ENCODE results near the gene DDC.

The DDC gene

DNA sequence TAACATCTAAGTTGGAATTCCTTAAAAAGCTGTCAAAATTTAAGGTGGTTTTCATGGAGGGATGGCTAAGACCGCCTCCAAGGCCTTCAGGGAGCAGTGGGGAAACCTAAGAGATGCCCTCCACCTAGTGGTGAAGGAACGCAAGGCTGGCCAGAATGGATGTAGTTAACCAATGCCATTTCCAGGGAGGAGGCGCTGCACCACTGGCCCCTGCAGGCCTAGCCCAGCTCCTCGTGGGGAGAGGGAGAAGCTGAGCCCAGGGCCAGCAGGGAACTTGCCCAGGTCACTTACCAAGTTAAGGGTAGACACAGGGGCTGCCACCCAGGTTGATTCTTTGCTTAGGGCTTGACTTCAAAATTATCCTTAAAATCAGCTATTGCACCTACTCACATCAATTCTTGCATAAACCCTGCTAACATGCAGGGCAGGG is 147.1 kb downstream of the DDC start:
- POLR2A ChIA-PET (ENCODE audit: low non-redundant PET) = no interaction called here
- CTCF ChIA-PET = interaction anchor here (0.6 to 4.1 kb wide), 8 partner anchors 11 to 352 kb away, joined by 3 to 41 read pairs (median 4); no protein-coding TSS in a partner anchor

DNA sequence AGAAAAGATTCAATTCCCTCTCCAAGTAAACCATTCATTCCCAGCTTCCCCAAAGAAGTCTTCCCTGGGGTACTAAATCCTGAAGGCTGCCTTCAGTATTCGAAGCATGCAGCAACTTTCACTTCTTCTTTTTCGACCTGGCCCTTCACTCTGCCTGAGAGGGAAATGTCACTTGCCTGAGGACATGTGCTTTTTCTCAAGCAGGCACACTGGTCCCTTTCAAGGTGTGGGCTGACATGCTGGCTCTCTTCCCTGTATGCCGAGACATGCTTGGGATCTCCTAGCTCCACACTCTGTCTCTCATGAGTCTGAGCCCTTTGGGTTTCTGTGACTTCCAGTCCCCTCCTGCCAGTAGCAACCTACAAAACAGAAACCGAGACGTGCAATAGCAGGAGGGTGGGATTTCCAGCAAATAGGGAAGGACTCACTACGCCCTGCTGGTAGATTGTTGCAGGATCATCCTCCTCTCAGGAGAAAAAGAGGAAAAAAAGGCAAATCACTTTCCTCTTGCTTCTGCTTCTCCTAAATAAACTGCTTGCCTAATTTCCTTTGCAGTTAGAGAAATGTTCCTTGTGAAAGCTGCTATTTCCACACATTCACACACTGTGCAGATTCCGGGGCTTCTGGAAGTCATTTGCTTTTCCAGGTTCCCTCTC is 148.6 kb downstream of the DDC start:
- TF ChIP-seq, protein P1, sequence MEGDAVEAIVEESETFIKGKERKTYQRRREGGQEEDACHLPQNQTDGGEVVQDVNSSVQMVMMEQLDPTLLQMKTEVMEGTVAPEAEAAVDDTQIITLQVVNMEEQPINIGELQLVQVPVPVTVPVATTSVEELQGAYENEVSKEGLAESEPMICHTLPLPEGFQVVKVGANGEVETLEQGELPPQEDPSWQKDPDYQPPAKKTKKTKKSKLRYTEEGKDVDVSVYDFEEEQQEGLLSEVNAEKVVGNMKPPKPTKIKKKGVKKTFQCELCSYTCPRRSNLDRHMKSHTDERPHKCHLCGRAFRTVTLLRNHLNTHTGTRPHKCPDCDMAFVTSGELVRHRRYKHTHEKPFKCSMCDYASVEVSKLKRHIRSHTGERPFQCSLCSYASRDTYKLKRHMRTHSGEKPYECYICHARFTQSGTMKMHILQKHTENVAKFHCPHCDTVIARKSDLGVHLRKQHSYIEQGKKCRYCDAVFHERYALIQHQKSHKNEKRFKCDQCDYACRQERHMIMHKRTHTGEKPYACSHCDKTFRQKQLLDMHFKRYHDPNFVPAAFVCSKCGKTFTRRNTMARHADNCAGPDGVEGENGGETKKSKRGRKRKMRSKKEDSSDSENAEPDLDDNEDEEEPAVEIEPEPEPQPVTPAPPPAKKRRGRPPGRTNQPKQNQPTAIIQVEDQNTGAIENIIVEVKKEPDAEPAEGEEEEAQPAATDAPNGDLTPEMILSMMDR (conservative IDR thresholded peaks at IDR 0.05; ENCODE audit: low read depth) = no peak
- H3K27ac ChIP-seq = no peak overlapping the region
- ChIA-PET POLR2A (ENCODE audit: low non-redundant PET) (no interaction called here), CTCF (interaction anchor here (0.6 to 4.1 kb wide), 2 partner anchors 210 to 234 kb away, joined by 3 to 41 read pairs; no protein-coding TSS in a partner anchor)
- no peak for DNase-seq (ENCODE audit: low spot score)

More for the DNA sequence above, 147.1 kb downstream of the DDC start:
- no peak overlapping the region for H3K27ac ChIP-seq
- TF ChIP-seq, protein P1 (conservative IDR thresholded peaks at IDR 0.05; ENCODE audit: low read depth) = peak; percentile 93
- peak; percentile 80 for DNase-seq (ENCODE audit: low spot score)

DNA sequence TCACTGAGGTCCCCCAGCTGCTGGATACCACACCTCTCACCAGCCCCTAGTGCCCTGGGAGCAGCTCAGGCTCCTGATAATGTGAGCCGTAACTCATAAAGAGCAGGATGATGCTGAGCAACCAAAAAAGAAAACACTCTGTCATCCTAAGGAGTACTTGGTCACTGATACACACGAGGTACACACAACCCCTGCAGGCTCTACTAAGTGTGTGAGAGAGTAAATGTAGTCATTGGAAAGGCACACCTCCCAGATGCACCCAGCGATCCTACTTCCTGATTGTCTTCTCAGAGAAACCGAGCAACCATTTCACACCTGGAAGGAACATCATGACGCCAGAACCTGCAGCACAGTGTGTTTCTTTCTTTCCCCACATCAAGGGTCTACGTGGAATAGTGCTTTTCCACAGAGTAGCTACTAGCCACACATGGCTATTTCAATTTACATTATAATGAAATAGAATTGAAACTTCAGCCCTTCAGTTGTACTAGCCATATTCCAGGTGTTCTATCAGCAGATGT is 149.3 kb downstream of the DDC start:
- TF ChIP-seq, protein P1 (conservative IDR thresholded peaks at IDR 0.05; ENCODE audit: low read depth) = no peak
- DNase-seq (ENCODE audit: low spot score) = no peak
- H3K27ac ChIP-seq = no peak overlapping the region
- POLR2A ChIA-PET (ENCODE audit: low non-redundant PET) = no interaction called here
- CTCF ChIA-PET = interaction anchor here (0.6 to 4.1 kb wide), 2 partner anchors 210 to 233 kb away, joined by 3 to 41 read pairs; no protein-coding TSS in a partner anchor

DNA sequence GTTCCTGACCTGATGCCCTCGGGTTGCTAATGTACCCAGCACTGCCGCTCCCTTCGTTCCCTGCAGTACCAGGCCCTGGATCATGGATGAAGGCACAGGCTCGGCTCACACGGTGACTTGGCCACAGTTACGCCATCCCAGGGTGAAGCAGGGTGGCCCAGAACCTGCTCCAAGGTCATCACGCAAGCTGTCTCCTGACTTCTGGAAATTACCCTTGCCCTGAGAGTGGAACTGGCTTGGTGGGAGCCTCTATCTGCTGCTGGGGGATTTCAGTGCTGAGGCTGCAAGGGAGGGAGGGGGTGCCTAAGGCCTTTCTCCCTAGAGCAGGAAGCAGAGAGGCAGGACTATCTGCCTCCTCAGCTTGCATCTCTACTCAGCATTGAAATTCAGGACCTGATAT is 151.6 kb downstream of the DDC start:
- TF ChIP-seq, protein P1 (conservative IDR thresholded peaks at IDR 0.05; ENCODE audit: low read depth) = no peak

DNA sequence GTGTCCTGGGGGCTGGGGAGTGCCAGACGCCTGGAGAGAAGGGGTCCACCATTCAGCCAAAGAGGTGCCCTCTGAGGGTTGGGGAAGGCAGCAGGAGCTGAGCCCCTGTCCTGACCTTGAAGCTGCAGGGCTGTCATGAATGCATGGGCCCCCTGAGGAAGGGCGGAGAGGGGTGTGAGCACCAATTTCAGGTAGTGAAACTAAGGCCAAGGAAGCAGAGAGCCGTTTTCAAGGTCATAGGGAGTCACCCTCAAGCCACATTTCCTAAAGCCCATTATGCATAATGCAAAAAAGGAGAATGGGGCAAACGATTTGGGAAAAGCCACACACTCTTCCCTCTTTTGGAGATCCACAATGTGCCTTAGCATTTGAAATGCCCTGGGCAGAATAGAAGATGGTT is 152.2 kb downstream of the DDC start:
- POLR2A ChIA-PET (ENCODE audit: low non-redundant PET) = no interaction called here

More for the DNA sequence above, 151.6 kb downstream of the DDC start:
- no peak for DNase-seq (ENCODE audit: low spot score)
- ChIA-PET POLR2A (ENCODE audit: low non-redundant PET) (no interaction called here), CTCF (no interaction called here)
- H3K27ac ChIP-seq = no peak overlapping the region

DNA sequence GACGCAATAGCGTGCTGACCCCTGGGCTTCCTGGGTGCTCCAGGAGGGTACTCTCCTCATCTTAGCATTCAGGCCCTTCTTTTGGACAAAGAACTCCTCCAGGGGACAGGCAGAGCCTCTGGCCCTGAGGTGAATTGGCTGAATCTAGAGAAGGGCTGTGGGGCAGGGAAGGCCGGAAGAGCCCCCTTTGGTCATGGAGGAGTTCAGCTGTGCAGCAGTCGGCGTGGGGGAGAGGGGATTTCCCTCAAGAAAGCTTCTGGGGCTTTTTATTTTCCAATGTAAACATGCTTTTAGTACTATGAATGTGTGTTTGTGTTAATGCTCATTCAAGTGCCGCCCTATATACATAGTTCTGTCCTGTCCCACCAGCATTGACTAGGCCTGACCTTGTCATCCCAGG is 153.9 kb downstream of the DDC start:
- TF ChIP-seq, protein P1 (conservative IDR thresholded peaks at IDR 0.05; ENCODE audit: low read depth) = no peak
- DNase-seq (ENCODE audit: low spot score) = no peak
- H3K27ac ChIP-seq = no peak overlapping the region
- ChIA-PET POLR2A (ENCODE audit: low non-redundant PET) (no interaction called here), CTCF (interaction anchor here (1.5 kb wide), 1 partner anchor 206 kb away, joined by 9 read pairs; no protein-coding TSS in a partner anchor)

More for the DNA sequence above, 152.2 kb downstream of the DDC start:
- TF ChIP-seq, protein P1 (conservative IDR thresholded peaks at IDR 0.05; ENCODE audit: low read depth) = no peak
- DNase-seq (ENCODE audit: low spot score) = no peak
- H3K27ac ChIP-seq = no peak overlapping the region
- CTCF ChIA-PET = interaction anchor here (0.6 kb wide), 1 partner anchor 208 kb away, joined by 3 read pairs; no protein-coding TSS in a partner anchor
